Loucy (cell line): ENCODE measurements around the gene KIAA0319L.

Experiments
- CTCF ChIP-seq: fragments of 200-600 bp; sonication (generic); conservative IDR thresholded peaks from 2 replicates; pipeline ENCODE4 v1.5.1; 2014; ENCODE audit warnings: mild to moderate bottlenecking, antibody characterized with exemption, low read length
- EZH2phosphoT487 ChIP-seq: fragments of 200-600 bp; IDR thresholded peaks from 2 replicates; pipeline ENCODE4 v1.6.1; 2018; ENCODE audit warnings: antibody characterized with exemption, mild to moderate bottlenecking, moderate library complexity, borderline replicate concordance

DNA sequence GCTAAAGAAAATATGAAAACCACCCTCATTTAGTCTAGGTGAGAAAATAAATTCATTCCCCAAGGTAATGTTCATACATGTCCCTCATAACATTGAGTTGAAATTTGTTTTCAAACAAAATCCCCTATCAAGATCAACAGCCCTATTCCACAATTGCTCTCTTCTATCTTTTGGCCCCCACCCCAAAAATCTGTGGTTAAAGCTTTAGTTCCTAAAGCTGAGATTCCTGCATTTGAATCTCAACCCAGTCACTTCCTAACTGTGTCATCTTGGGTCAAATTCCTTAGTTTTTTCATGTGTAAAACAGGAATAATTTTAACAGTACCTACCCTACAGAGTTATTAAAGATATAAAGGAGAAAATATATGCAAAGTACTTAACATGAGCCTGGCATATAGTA lies 22.0 kb downstream of the KIAA0319L start:
- TF ChIP-seq CTCF (no peak), EZH2phosphoT487 (no peak)
